Fibroblast of lung (primary cell): ENCODE data around the gene LGALS7B.

Experiments used
- EZH2 ChIP-seq: IDR thresholded peaks from 2 replicates; pipeline ENCODE4 v1.5.1; 2012; ENCODE audit warnings: low read length, control low read depth, mild to moderate bottlenecking; ENCODE audit errors: missing control alignments
- TF ChIP-seq, protein P1 (sequence below), 2 donors: IDR thresholded peaks in 1 of 2; conservative IDR thresholded peaks in 1 of 2; 1 replicate in 1 of 2; 2 replicates in 1 of 2; pipeline ENCODE4 v1.5.1; 2011 to 2012; ENCODE audit warnings: low read length in 2 of 2, control low read depth in 1 of 2, inconsistent platforms in 1 of 2, low read depth in 1 of 2, mild to moderate bottlenecking in 1 of 2

DNA sequence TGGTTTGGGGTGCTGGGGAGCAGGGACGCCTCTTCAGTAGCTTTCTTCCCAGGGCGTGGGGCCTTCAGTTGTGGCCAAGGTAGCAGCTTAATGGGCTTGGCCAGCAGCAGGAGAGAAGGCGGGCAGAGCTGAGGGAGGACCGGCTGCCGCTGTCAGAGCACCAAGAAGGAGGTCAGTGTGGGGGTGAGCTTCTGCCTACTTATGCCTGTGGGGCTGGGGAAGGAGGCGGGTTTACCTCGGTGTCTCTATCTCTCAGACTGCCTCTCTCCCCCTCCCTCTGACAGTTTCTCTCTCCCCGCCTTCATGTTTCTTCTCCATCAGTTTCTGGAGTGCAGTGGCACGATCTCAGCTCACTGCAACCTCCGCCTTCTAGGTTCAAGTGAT lies 44.7 kb upstream of the LGALS7B start, which contains the start of gene CAPN12:
- TF ChIP-seq, protein P1, sequence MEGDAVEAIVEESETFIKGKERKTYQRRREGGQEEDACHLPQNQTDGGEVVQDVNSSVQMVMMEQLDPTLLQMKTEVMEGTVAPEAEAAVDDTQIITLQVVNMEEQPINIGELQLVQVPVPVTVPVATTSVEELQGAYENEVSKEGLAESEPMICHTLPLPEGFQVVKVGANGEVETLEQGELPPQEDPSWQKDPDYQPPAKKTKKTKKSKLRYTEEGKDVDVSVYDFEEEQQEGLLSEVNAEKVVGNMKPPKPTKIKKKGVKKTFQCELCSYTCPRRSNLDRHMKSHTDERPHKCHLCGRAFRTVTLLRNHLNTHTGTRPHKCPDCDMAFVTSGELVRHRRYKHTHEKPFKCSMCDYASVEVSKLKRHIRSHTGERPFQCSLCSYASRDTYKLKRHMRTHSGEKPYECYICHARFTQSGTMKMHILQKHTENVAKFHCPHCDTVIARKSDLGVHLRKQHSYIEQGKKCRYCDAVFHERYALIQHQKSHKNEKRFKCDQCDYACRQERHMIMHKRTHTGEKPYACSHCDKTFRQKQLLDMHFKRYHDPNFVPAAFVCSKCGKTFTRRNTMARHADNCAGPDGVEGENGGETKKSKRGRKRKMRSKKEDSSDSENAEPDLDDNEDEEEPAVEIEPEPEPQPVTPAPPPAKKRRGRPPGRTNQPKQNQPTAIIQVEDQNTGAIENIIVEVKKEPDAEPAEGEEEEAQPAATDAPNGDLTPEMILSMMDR (conservative IDR thresholded peaks at IDR 0.05 in 1 of 2, IDR thresholded peaks at IDR 0.05 in 1 of 2; ENCODE audit: low read depth in 1 of 2, low read length in 2 of 2), result no peak
- TF ChIP-seq EZH2, result no peak
